BE2C (cell line): Measurements from ENCODE around the gene COPS7A.
A peak's percentile ranks its signal among the peaks of the same experiment; 100 is the strongest.

Experiments used
- DNase-seq: peaks from one replicate; pipeline ENCODE4 v3.0.0-alpha.2; 2020
- H3K27me3 ChIP-seq: fragments of 250-450 bp; sonication (Bioruptor Pico); 2 replicates; pipeline ENCODE4 v1.5.1; 2020; ENCODE audit warnings: mild to moderate bottlenecking
- H3K36me3 ChIP-seq: fragments of 250-450 bp; sonication (Bioruptor Pico); 2 replicates; pipeline ENCODE4 v1.5.1; 2020; ENCODE audit warnings: mild to moderate bottlenecking
- H3K4me1 ChIP-seq: fragments of 250-450 bp; sonication (Bioruptor Pico); 2 replicates; pipeline ENCODE4 v1.5.1; 2020
- H3K4me3 ChIP-seq: 2 replicates; pipeline ENCODE4 v1.5.1; 2011; ENCODE audit warnings: low read depth, low read length
- H3K9me3 ChIP-seq: fragments of 250-450 bp; sonication (Bioruptor Pico); 2 replicates; pipeline ENCODE4 v1.5.1; 2020
- CTCF ChIP-seq: IDR thresholded peaks from 2 replicates; pipeline ENCODE4 v1.5.1; 2012; ENCODE audit warnings: mild to moderate bottlenecking, low read depth, low read length

COPS7A gene

GRCh38 chr12:6745741-6746525, 22.1 kb downstream of the COPS7A start:
- no peaks in the 10 kb centered on the region for H3K27me3 ChIP-seq
- H3K4me1 ChIP-seq = peaks cover 11% of the 10 kb centered on the region
- DNase-seq = no peak
- TF ChIP-seq CTCF = no peak
- H3K9me3 ChIP-seq = no peaks in the 10 kb centered on the region
- no peak overlapping the region for H3K4me3 ChIP-seq
- peaks cover 37% of the 10 kb centered on the region for H3K36me3 ChIP-seq

- H3K36me3 ChIP-seq = peaks cover 49% of the 10 kb centered on the region
- H3K4me1 ChIP-seq = peaks cover 14% of the 10 kb centered on the region
- H3K4me3 ChIP-seq = no peak overlapping the region
- no peaks in the 10 kb centered on the region for H3K9me3 ChIP-seq
- H3K27me3 ChIP-seq = no peaks in the 10 kb centered on the region
- no peak for DNase-seq
- TF ChIP-seq CTCF = no peak
These were observed 23.4 kb downstream of the COPS7A start for GRCh38 chr12:6747216-6747615.

DNA sequence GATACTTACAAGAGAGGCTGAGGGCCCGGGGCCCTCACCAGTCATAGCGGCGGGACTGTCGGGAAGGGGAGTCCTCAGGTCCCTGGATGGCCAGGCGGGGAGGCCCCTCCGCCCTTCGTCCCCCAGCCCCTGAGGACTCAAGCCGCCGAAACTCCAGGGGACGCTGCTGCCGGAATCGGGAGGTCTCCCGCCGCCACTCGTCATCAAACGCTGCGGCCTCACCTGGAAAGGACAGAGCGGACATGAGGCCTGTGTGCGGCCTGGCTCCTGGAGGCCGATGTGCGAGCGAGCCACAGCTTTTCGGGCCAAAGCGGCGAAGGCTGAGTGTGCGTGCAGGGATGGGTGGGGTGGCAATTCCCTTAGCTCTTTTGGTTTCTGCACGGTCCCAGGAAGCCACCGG, 24.9 kb downstream of the COPS7A start:
- DNase-seq = no peak
- Histone ChIP-seq H3K9me3 (no peaks in the 10 kb centered on the region), H3K4me3 (no peak overlapping the region), H3K4me1 (peaks cover 5% of the 10 kb centered on the region), H3K36me3 (peaks cover 49% of the 10 kb centered on the region), H3K27me3 (no peaks in the 10 kb centered on the region)
- no peak for TF ChIP-seq CTCF

DNA sequence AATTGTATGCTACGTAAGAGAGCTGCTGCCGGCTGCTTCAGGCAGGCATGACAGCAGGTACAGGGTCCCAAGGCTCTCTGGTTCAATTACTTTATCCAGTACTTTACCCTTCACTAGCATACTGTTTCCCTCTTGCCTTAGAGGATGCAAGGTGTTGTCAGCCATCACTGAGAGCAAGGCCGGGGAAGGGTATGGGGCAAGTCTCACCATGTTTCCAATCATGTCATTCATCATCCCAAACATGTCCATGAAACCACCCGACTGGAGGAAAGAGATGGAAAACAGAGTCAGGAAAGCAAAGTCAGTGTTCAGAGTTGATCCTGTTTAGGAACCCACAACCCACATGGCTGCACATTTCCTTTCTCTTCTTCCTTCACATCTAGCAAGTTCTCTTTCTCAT, 26.7 kb downstream of the COPS7A start:
- H3K4me3 ChIP-seq = no peak overlapping the region
- H3K36me3 ChIP-seq = peaks cover 49% of the 10 kb centered on the region
- H3K9me3 ChIP-seq = no peaks in the 10 kb centered on the region
- no peaks in the 10 kb centered on the region for H3K27me3 ChIP-seq
- peaks cover 12% of the 10 kb centered on the region for H3K4me1 ChIP-seq
- no peak for DNase-seq
- TF ChIP-seq CTCF = no peak

- no peaks in the 10 kb centered on the region for H3K27me3 ChIP-seq
- peaks cover 12% of the 10 kb centered on the region for H3K4me1 ChIP-seq
- no peaks in the 10 kb centered on the region for H3K9me3 ChIP-seq
- no peak for TF ChIP-seq CTCF
- H3K4me3 ChIP-seq = peak overlapping the region; percentile 96
- DNase-seq = no peak
- peaks cover 43% of the 10 kb centered on the region for H3K36me3 ChIP-seq
These were observed 27.9 kb downstream of the COPS7A start for GRCh38 chr12:6751767-6752166.

GRCh38 chr12:6752167-6752920, 28.5 kb downstream of the COPS7A start:
- H3K36me3 ChIP-seq = peaks cover 39% of the 10 kb centered on the region
- peak; percentile 61 for DNase-seq
- H3K4me1 ChIP-seq = peaks cover 16% of the 10 kb centered on the region
- H3K27me3 ChIP-seq = no peaks in the 10 kb centered on the region
- TF ChIP-seq CTCF = peak; percentile 63
- peak overlapping the region; percentile 96 for H3K4me3 ChIP-seq
- H3K9me3 ChIP-seq = no peaks in the 10 kb centered on the region
